Endothelial cell of umbilical vein (primary cell): ENCODE measurements around the gene NPFFR1. TPM values are rescaled to one million over a fixed set of nuclear protein-coding genes. Genes with fewer than 3 reads are reported as not detected.
"Not testable (repeated sequence)": the region's sequence is repeated elsewhere in the genome, so short reads cannot be mapped to it uniquely, and the experiment has no call there.

ENCODE experiments used
- BruUV-seq: library from RNA; stranded (reverse); fragments of 400-500 nt; replicated peaks from 2 replicates; lab custom pipeline; 2021; lab: Mats Ljungman, UMichigan
- CTCF ChIA-PET: fragments of 300-600, 350-600 bp; sonication (Branson Sonifier 250); formaldehyde crosslinking; loops from one replicate; lab custom pipeline; 2021; ENCODE audit warnings: antibody characterized with exemption, inconsistent platforms; lab: Charles Lee
- POLR2A ChIA-PET: fragments of 300-600, 350-600 bp; sonication (Branson Sonifier 250); formaldehyde crosslinking; loops from one replicate; lab custom pipeline; 2021; ENCODE audit warnings: antibody characterized with exemption, inconsistent platforms; lab: Charles Lee
- DNase-seq: peaks from one replicate; pipeline ENCODE4 v3.0.0-alpha.2; 2011; ENCODE audit warnings: low read depth, low spot score
- FAIRE-seq: peaks from 2 replicates; lab custom pipeline; 2011; peaks lifted over from hg19 to GRCh38; lab: Jason Lieb, UNC
- H2AFZ ChIP-seq: 2 replicates; pipeline ENCODE4 v1.6.0; 2012; ENCODE audit warnings: low read depth, low read length, control low read depth, inconsistent platforms
- H3K27ac ChIP-seq: 2 replicates; pipeline ENCODE4 v1.5.1; 2011; ENCODE audit warnings: low read depth, mild to moderate bottlenecking, control low read depth, low read length, moderate library complexity; ENCODE audit not compliant: insufficient read depth
- H3K27me3 ChIP-seq, 2 experiments: 2 replicates each; pipeline versions ENCODE4 v1.6.0 to v1.6.1; 2011; ENCODE audit warnings: low read length in 2 of 2, mixed read lengths in 1 of 2; ENCODE audit not compliant: control insufficient read depth in 2 of 2, insufficient read depth in 2 of 2
- H3K36me3 ChIP-seq, 2 experiments: 2 replicates in 1 of 2; 3 replicates in 1 of 2; pipeline ENCODE4 v1.5.1; 2011; ENCODE audit warnings: low read length in 2 of 2, mild to moderate bottlenecking in 1 of 2, moderate library complexity in 1 of 2; ENCODE audit not compliant: control insufficient read depth in 2 of 2, insufficient read depth in 2 of 2; ENCODE audit errors: extremely low read depth in 1 of 2
- H3K4me1 ChIP-seq: 3 replicates; pipeline ENCODE4 v1.5.1; 2011; ENCODE audit warnings: mild to moderate bottlenecking, low read length; ENCODE audit not compliant: control insufficient read depth, insufficient read depth; ENCODE audit errors: extremely low read depth
- H3K4me2 ChIP-seq: 2 replicates; pipeline ENCODE4 v1.6.1; 2011; ENCODE audit warnings: low read length, control low read depth, mixed read lengths; ENCODE audit not compliant: insufficient read depth
- H3K4me3 ChIP-seq, 3 experiments: fragments of 200-600 bp in 1 of 3; sonication (generic), shearing (Covaris generic) in 1 of 3; replicated peaks in 1 of 3; 2 replicates each; pipeline ENCODE4 v1.5.1; 2011 to 2016; ENCODE audit warnings: control low read depth in 3 of 3, low read length in 3 of 3, mild to moderate bottlenecking in 2 of 3, inconsistent platforms in 1 of 3, low read depth in 1 of 3, moderate library complexity in 1 of 3; ENCODE audit not compliant: insufficient read depth in 1 of 3
- H3K79me2 ChIP-seq: 2 replicates; pipeline ENCODE4 v1.6.0; 2012; ENCODE audit warnings: low read length, inconsistent platforms; ENCODE audit not compliant: control insufficient read depth, insufficient read depth
- H3K9ac ChIP-seq: replicated peaks from 2 replicates; pipeline ENCODE3; 2011; ENCODE audit warnings: low read length, control low read depth; ENCODE audit not compliant: insufficient read depth; ENCODE audit errors: extremely low read depth
- H3K9me1 ChIP-seq: replicated peaks from 3 replicates; pipeline ENCODE4 v1.6.0; 2011; ENCODE audit warnings: mild to moderate bottlenecking, low read length; ENCODE audit not compliant: control insufficient read depth, insufficient read depth; ENCODE audit errors: extremely low read depth
- H3K9me3 ChIP-seq: replicated peaks from 2 replicates; pipeline ENCODE4 v1.5.1; 2012; ENCODE audit warnings: low read length, inconsistent platforms; ENCODE audit not compliant: control insufficient read depth, insufficient read depth
- H4K20me1 ChIP-seq: replicated peaks from 2 replicates; pipeline ENCODE3; 2011; ENCODE audit warnings: mild to moderate bottlenecking, low read length; ENCODE audit not compliant: control insufficient read depth, insufficient read depth; ENCODE audit errors: extremely low read depth
- EZH2 ChIP-seq: IDR thresholded peaks from 2 replicates; pipeline ENCODE4 v1.6.1; 2012; ENCODE audit warnings: borderline replicate concordance, low read depth, mild to moderate bottlenecking, moderate library complexity, low read length, inconsistent platforms; ENCODE audit not compliant: severe bottlenecking
- FOS ChIP-seq: IDR thresholded peaks from 2 replicates; pipeline ENCODE4 v1.6.1; 2011; ENCODE audit warnings: mild to moderate bottlenecking, low read length, moderate library complexity, borderline replicate concordance; ENCODE audit not compliant: insufficient read depth
- GATA2 ChIP-seq: IDR thresholded peaks from 2 replicates; pipeline ENCODE4 v1.7.0; 2011; ENCODE audit warnings: low read depth, mild to moderate bottlenecking, moderate library complexity, mixed read lengths, low read length; ENCODE audit not compliant: insufficient read length, insufficient read depth
- JUN ChIP-seq: IDR thresholded peaks from 2 replicates; pipeline ENCODE4 v1.6.1; 2011; ENCODE audit warnings: borderline replicate concordance, low read depth; ENCODE audit not compliant: insufficient read length, insufficient read depth
- MYC ChIP-seq: IDR thresholded peaks from one replicate; pipeline ENCODE4 v1.6.1; 2011; ENCODE audit warnings: mild to moderate bottlenecking, low read depth, low read length
- POLR2A ChIP-seq: IDR thresholded peaks from 2 replicates; pipeline ENCODE4 v1.6.1; 2012; ENCODE audit warnings: low read depth, mild to moderate bottlenecking, control low read depth, low read length
- POLR2AphosphoS5 ChIP-seq: IDR thresholded peaks from 2 replicates; pipeline ENCODE4 v1.6.1; 2012; ENCODE audit warnings: low read depth, mild to moderate bottlenecking, control low read depth, low read length, moderate library complexity; ENCODE audit not compliant: insufficient read depth
- dilution Hi-C: fragments of 300-500 bp; cut with MboI; formaldehyde crosslinking; loops from one replicate; pipeline ENCODE4 v1.15.0; 2019; ENCODE audit warnings: low sequenced_read_pairs; ENCODE audit not compliant: extremely low pct_ligation_motif_present
- intact Hi-C: fragments of 100-400 bp; cut with micrococcal nuclease; formaldehyde crosslinking; loops from one replicate; pipeline ENCODE4 v1.10.0; 2022
- polyA plus RNA-seq, 4 experiments: library from polyadenylated mRNA; depleted of rRNA in 3 of 4; stranded (reverse) in 3 of 4; unstranded in 1 of 4; fragments of >200 nt; gene quantifications; 2 replicates each; pipeline versions ENCODE4 v1.2.1 to v1.2.3, GENCODE V29; 2011 to 2012; ENCODE audit warnings: missing spikeins in 1 of 4
- total RNA-seq: library from RNA; stranded (reverse); gene quantifications from 2 replicates; pipeline ENCODE4 v1.2.3, GENCODE V29; 2021
- TF ChIP-seq, protein P1 (sequence below): IDR thresholded peaks from 2 replicates; pipeline ENCODE4 v1.6.1; 2011; ENCODE audit not compliant: insufficient read depth, insufficient read length
- TF ChIP-seq, protein P2 (sequence below), 2 donors: IDR thresholded peaks; 1 replicate in 1 of 2; 2 replicates in 1 of 2; pipeline ENCODE4 v1.5.1; 2011; ENCODE audit warnings: low read length in 2 of 2, mild to moderate bottlenecking in 2 of 2, moderate library complexity in 2 of 2, control low read depth in 1 of 2, inconsistent platforms in 1 of 2, low read depth in 1 of 2; ENCODE audit not compliant: insufficient read depth in 1 of 2; ENCODE audit errors: extremely low read depth in 1 of 2

NPFFR1 gene
- total and polyA plus RNA-seq, 2 donors (not counting 3 experiments of a cell fraction or from before 2014, with no cell fraction given), result not detected

DNA sequence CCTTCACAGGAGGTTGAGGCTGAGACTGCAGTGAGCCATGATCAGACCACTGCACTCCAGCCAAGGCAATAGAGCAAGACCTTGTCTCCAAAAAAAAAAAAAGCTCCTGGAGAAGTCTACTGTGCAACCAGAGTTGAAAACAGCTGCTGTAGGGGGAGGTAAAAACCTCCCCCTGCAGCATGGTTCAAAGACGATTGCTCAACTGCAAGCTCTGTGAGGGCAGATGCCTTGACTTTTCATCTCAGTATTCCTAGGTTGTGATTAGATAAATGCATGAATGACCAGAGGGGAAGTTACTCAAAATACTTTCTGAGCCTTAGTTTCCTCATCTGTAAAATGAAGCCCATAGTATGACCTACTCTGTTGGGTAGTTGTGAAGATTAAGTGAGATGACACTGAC, 25.6 kb downstream of the NPFFR1 start:
- H3K9ac ChIP-seq, result no peak overlapping the region
- H2AFZ ChIP-seq, result no peak overlapping the region
- ChIA-PET CTCF (interaction anchor here (1.3 kb wide), 1 partner anchor 9 kb away, joined by 3 read pairs; no protein-coding TSS in a partner anchor), POLR2A (no interaction called here)
- no peaks in the 10 kb centered on the region for H3K9me1 ChIP-seq
- peaks cover 3% of the 10 kb centered on the region for H3K4me1 ChIP-seq
- FAIRE-seq (no peak), DNase-seq (no peak)
- intact Hi-C loops, result no loop called here
- H3K27me3 ChIP-seq, result peaks cover 44 to 65% of the 10 kb centered on the region in 2 experiments
- no peak overlapping the region for H3K27ac ChIP-seq
- no peak overlapping the region for H3K4me3 ChIP-seq
- no peaks in the 10 kb centered on the region for H3K36me3 ChIP-seq
- H4K20me1 ChIP-seq, result no peaks in the 10 kb centered on the region
- no peak overlapping the region for H3K4me2 ChIP-seq
- H3K9me3 ChIP-seq, result no peaks in the 10 kb centered on the region
- TF ChIP-seq MYC (no peak), POLR2AphosphoS5 (no peak), FOS (no peak), POLR2A (no peak), JUN (no peak), GATA2 (no peak), EZH2 (no peak)
- TF ChIP-seq, protein P1, sequence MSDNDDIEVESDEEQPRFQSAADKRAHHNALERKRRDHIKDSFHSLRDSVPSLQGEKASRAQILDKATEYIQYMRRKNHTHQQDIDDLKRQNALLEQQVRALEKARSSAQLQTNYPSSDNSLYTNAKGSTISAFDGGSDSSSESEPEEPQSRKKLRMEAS, result no peak
- TF ChIP-seq, protein P2, sequence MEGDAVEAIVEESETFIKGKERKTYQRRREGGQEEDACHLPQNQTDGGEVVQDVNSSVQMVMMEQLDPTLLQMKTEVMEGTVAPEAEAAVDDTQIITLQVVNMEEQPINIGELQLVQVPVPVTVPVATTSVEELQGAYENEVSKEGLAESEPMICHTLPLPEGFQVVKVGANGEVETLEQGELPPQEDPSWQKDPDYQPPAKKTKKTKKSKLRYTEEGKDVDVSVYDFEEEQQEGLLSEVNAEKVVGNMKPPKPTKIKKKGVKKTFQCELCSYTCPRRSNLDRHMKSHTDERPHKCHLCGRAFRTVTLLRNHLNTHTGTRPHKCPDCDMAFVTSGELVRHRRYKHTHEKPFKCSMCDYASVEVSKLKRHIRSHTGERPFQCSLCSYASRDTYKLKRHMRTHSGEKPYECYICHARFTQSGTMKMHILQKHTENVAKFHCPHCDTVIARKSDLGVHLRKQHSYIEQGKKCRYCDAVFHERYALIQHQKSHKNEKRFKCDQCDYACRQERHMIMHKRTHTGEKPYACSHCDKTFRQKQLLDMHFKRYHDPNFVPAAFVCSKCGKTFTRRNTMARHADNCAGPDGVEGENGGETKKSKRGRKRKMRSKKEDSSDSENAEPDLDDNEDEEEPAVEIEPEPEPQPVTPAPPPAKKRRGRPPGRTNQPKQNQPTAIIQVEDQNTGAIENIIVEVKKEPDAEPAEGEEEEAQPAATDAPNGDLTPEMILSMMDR (IDR thresholded peaks at IDR 0.05; ENCODE audit: extremely low read depth in 1 of 2, insufficient read depth in 1 of 2, low read depth in 1 of 2, low read length in 2 of 2), result no peak
- dilution Hi-C loops, result no loop called here
- H3K79me2 ChIP-seq, result no peaks in the 10 kb centered on the region
- BruUV-seq, result no TSS peak

DNA sequence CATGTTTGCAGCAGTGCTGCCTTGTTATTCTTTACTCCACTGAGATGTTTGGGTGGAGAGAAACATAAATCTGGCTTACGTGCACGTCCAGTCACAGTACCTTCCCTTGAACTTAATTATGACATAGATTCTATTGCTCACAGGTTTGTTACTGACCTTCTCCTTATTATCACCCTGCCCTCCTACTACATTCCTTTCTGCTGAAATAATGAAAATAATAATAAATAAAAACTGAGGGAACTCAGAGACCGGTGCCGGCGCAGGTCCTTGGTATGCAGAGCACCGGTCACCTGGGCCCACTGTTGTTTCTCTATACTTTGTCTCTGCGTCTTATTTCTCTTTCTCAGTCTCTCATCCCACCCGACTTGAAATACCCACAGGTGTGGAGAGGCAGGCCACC, 26.0 kb downstream of the NPFFR1 start:
- H3K79me2 ChIP-seq, DNase-seq, H3K27ac ChIP-seq, H3K9me1 ChIP-seq, dilution Hi-C loops, H3K4me3 ChIP-seq, FAIRE-seq, H3K4me2 ChIP-seq, H3K9ac ChIP-seq, H3K4me1 ChIP-seq, H4K20me1 ChIP-seq, intact Hi-C loops, H2AFZ ChIP-seq, BruUV-seq, POLR2A ChIA-PET, H3K9me3 ChIP-seq, H3K36me3 ChIP-seq: not testable (repeated sequence)
- H3K27me3 ChIP-seq, result peaks cover 44 to 69% of the 10 kb centered on the region in 2 experiments
- CTCF ChIA-PET, result interaction anchor here (1.3 kb wide), 1 partner anchor 10 kb away, joined by 3 read pairs; no protein-coding TSS in a partner anchor
